H1 (cell line): ENCODE measurements around the gene DLX5. TPM values are rescaled to one million over a fixed set of nuclear protein-coding genes. Genes with fewer than 3 reads are reported as not detected.

Experiments used
- ASH2L ChIP-seq: fragments of 200-600, 300-600 bp; sonication (generic); IDR thresholded peaks from one replicate; pipeline ENCODE4 v1.7.1; 2017; ENCODE audit warnings: low read length
- BCL11A ChIP-seq, 2 experiments: IDR thresholded peaks; one replicate each; pipeline ENCODE4 v1.6.1; 2011; ENCODE audit warnings: low read depth in 2 of 2, low read length in 2 of 2, mild to moderate bottlenecking in 2 of 2
- CBX5 ChIP-seq: fragments of 300-800, 300-1000 bp; sonication (generic); IDR thresholded peaks from 2 replicates; pipeline ENCODE4 v1.7.1; 2016; ENCODE audit warnings: antibody characterized with exemption, low read length, low read depth
- CHD1 ChIP-seq: IDR thresholded peaks from 2 replicates; pipeline ENCODE4 v1.6.1; 2012; ENCODE audit warnings: low read depth, low read length, improper control_type of control experiment
- CTCF ChIP-seq, 3 experiments: IDR thresholded peaks; 1 replicate in 2 of 3; 2 replicates in 1 of 3; pipeline versions ENCODE4 v1.5.1 to v1.6.1; 2011; ENCODE audit warnings: low read length in 3 of 3, mild to moderate bottlenecking in 3 of 3, inconsistent platforms in 2 of 3, low read depth in 1 of 3, moderate library complexity in 1 of 3; ENCODE audit not compliant: insufficient read depth in 1 of 3; ENCODE audit errors: control extremely low read depth in 1 of 3
- EP300 ChIP-seq, 2 experiments: IDR thresholded peaks; 1 replicate in 1 of 2; 2 replicates in 1 of 2; pipeline ENCODE4 v1.6.1; 2011 to 2012; ENCODE audit warnings: low read depth in 2 of 2, low read length in 2 of 2, mild to moderate bottlenecking in 2 of 2, borderline replicate concordance in 1 of 2, inconsistent platforms in 1 of 2, moderate library complexity in 1 of 2
- GABPA ChIP-seq: IDR thresholded peaks from 2 replicates; pipeline ENCODE4 v1.6.1; 2011; ENCODE audit warnings: mild to moderate bottlenecking, low read length, moderate library complexity, borderline replicate concordance; ENCODE audit not compliant: insufficient read depth
- HDAC2 ChIP-seq, 2 experiments: fragments of 300-600 bp in 1 of 2; sonication (generic) in 1 of 2; IDR thresholded peaks; 2 replicates each; pipeline ENCODE4 v1.6.1; 2011 to 2012; ENCODE audit warnings: low read depth in 2 of 2, low read length in 2 of 2, mild to moderate bottlenecking in 2 of 2, moderate library complexity in 2 of 2, borderline replicate concordance in 1 of 2, inconsistent platforms in 1 of 2
- HDAC6 ChIP-seq: IDR thresholded peaks from one replicate; pipeline ENCODE4 v1.7.1; 2012; ENCODE audit warnings: low read depth, mild to moderate bottlenecking, inconsistent platforms, low read length, moderate library complexity
- MAFK ChIP-seq: IDR thresholded peaks from 2 replicates; pipeline ENCODE4 v1.6.1; 2012; ENCODE audit warnings: low read depth, mild to moderate bottlenecking, improper control_type of control experiment, low read length
- MAX ChIP-seq: IDR thresholded peaks from 2 replicates; pipeline ENCODE4 v1.6.1; 2012; ENCODE audit warnings: inconsistent platforms
- NRF1 ChIP-seq: IDR thresholded peaks from 2 replicates; pipeline ENCODE4 v1.6.1; 2011; ENCODE audit warnings: mild to moderate bottlenecking, low read depth, low read length, improper control_type of control experiment
- PHF8 ChIP-seq: fragments of 200-600 bp; sonication (generic); conservative IDR thresholded peaks from 2 replicates; pipeline ENCODE4 v1.7.1; 2012; ENCODE audit warnings: low read depth, mild to moderate bottlenecking, inconsistent platforms, low read length, moderate library complexity
- RXRA ChIP-seq: IDR thresholded peaks from 2 replicates; pipeline ENCODE4 v1.6.1; 2011; ENCODE audit warnings: low read depth, mild to moderate bottlenecking, low read length, moderate library complexity; ENCODE audit not compliant: insufficient read depth
- SUZ12 ChIP-seq: fragments of 200-600 bp; sonication (generic); IDR thresholded peaks from 2 replicates; pipeline ENCODE4 v1.6.1; 2012; ENCODE audit warnings: mild to moderate bottlenecking, inconsistent platforms, low read length, moderate library complexity, mixed read lengths
- TAF1 ChIP-seq: IDR thresholded peaks from 2 replicates; pipeline ENCODE4 v1.6.1; 2011; ENCODE audit warnings: mild to moderate bottlenecking, low read depth, low read length
- polyA plus RNA-seq, 7 experiments: library from polyadenylated mRNA; depleted of rRNA in 3 of 7; stranded (reverse) in 5 of 7; unstranded in 2 of 7; fragments of >200 nt in 5 of 7; fragments of 200-250 nt in 2 of 7; gene quantifications; 1 replicate in 5 of 7; 2 replicates in 1 of 7; 4 replicates in 1 of 7; pipeline versions ENCODE4 v1.2.1 to v1.2.3, GENCODE V29; 2011 to 2013; ENCODE audit warnings: missing spikeins in 2 of 7, mixed read lengths in 2 of 7
- total RNA-seq: library from RNA; stranded (reverse); fragmentation: NEBNext Ultra II Directional; extraction: Animal tissue kit (Norgen Biotek cat#: 25700); gene quantifications from 2 replicates; pipeline ENCODE4 v1.2.1, GENCODE V29; 2021
- TF ChIP-seq, protein P1 (sequence below): IDR thresholded peaks from 2 replicates; pipeline ENCODE4 v1.6.1; 2012; ENCODE audit warnings: low read length, inconsistent platforms

DLX5 gene
- total and polyA plus RNA-seq, 2 of the 8 experiments (the other 6 are each of a cell fraction or from before 2014, with no cell fraction given), result not detected

GRCh38 chr7:97005183-97006054 is 19.2 kb downstream of the DLX5 start, which contains the start of gene DLX6 (continued):
- TF ChIP-seq CTCF (IDR thresholded peaks at IDR 0.05; ENCODE audit: control extremely low read depth in 1 of 3, insufficient read depth in 1 of 3, low read depth in 1 of 3, low read length in 3 of 3), result peak in 1 of 3 experiments; percentile 3; a peak in 1 of 4 replicates
- TF ChIP-seq HDAC2 (IDR thresholded peaks at IDR 0.05; ENCODE audit: borderline replicate concordance in 1 of 2, low read depth in 2 of 2, low read length in 2 of 2), result no peak
- no peak for TF ChIP-seq EP300 (IDR thresholded peaks at IDR 0.05; ENCODE audit: borderline replicate concordance in 1 of 2, low read depth in 2 of 2, low read length in 2 of 2)
- no peak for TF ChIP-seq GABPA
- no peak for TF ChIP-seq PHF8
- no peak for TF ChIP-seq MAFK
- peak; percentile 8 for TF ChIP-seq SUZ12
- TF ChIP-seq ASH2L, result peak; percentile 45
- TF ChIP-seq CBX5, result no peak
- no peak for TF ChIP-seq TAF1
- TF ChIP-seq NRF1, result no peak
- TF ChIP-seq, protein P1, sequence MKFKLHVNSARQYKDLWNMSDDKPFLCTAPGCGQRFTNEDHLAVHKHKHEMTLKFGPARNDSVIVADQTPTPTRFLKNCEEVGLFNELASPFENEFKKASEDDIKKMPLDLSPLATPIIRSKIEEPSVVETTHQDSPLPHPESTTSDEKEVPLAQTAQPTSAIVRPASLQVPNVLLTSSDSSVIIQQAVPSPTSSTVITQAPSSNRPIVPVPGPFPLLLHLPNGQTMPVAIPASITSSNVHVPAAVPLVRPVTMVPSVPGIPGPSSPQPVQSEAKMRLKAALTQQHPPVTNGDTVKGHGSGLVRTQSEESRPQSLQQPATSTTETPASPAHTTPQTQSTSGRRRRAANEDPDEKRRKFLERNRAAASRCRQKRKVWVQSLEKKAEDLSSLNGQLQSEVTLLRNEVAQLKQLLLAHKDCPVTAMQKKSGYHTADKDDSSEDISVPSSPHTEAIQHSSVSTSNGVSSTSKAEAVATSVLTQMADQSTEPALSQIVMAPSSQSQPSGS, result no peak
- TF ChIP-seq CHD1, result no peak
- no peak for TF ChIP-seq RXRA
- TF ChIP-seq HDAC6, result no peak
- TF ChIP-seq BCL11A (IDR thresholded peaks at IDR 0.05; ENCODE audit: low read depth in 2 of 2, low read length in 2 of 2), result no peak
- peak; percentile 49 for TF ChIP-seq MAX
